OCI-M2 (cell line): ENCODE measurements around the gene RASD1.

ENCODE experiments used
- DNase-seq: peaks from one replicate; lab custom pipeline; 2025; ENCODE audit not compliant: unreplicated experiment; lab: John Stamatoyannopoulos, UW

RASD1 gene

DNA sequence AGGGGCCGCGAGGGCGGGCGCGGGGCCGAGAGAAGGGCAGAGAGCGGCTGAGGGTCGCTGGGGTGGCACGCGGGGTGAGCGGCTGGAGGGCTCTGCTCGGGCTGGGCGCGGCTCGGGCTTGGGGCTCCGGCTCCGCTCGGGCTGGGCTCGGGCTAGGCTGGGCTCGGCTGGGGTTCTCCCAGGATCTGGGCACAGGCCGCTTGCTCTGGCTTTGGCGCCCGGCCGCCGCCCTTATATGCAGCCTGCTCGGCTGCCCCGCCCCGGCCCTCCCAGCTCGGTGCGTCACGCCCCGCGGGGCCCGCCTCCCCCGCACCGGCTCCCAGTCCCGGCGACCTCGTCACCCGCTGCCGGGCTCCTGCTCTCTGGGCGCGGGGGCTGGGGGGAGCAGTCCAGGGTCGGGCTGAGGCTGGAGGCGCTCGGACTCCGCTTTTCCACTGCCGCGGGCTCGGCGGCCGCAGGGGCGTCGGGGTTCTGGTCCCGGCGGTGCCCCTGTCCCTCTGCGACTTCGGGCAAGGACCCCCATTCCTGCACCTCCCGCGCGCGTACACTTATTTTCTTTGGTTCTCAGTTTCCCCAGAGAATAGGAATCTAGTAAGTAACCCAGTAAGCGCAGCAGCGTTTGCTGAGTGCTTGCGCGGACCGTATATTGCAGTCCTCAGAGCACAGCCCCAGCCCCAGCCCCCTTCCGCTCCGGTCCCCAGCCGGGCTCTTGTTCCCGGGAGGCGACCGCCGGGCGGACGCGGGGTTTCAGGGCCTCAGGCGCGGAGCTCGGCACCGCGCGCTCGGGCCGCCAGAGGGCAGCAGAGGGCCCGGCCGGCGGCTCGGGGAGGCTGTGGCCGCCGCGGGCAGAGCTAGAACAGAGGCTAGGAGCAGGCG is at the start of gene RASD1:
Gene RASD1, minus strand, starts transcription at position 207 of the 876 bp plus-strand sequence. CDS start 214 bp downstream, outside the sequence.
- DNase-seq = no peak

- no peak for DNase-seq
Measured at GRCh38 chr17:17545984-17546383, 49.8 kb upstream of the RASD1 start.

DNA sequence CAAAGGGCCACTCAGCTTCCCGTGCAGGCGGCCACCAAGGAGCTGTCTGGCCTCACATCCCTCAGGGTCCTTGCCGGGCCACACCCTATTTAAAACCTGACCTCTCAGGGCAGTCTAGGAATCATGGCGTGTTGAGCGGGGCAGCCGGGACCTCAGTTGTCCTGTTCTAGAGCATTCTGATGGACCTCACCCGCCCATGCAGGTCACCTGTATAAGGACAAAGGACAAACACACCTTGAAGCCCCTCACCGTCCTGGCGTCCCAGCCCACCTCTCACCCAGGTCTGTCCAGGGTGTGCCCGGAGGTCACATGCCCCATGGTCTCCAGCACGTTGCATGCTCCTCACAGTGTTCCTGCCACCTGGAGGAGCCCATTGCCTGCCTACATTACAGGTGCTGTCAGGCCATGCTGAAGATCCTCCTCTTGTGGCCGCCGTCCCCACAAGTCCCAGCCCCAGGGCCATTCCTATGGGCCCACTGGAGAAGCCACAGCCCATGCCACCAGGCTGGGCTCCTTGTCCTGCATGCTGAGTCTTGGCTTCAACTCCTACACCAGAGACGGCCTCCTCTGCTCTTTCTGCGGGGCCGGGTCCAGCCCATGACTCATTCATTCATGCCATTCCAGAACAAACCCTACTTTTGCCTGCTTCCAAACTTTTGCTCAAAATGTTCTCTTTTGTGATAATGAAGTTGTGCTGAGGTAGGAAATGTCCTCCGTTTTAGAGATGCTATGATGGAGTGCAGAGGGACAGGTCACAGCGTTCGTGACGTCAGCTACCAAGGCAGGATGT is 49.0 kb upstream of the RASD1 start:
- no peak for DNase-seq

GRCh38 chr17:17542906-17543635 is 46.9 kb upstream of the RASD1 start:
- DNase-seq = no peak

GRCh38 chr17:17541640-17542001 is 45.4 kb upstream of the RASD1 start:
- no peak for DNase-seq

DNA sequence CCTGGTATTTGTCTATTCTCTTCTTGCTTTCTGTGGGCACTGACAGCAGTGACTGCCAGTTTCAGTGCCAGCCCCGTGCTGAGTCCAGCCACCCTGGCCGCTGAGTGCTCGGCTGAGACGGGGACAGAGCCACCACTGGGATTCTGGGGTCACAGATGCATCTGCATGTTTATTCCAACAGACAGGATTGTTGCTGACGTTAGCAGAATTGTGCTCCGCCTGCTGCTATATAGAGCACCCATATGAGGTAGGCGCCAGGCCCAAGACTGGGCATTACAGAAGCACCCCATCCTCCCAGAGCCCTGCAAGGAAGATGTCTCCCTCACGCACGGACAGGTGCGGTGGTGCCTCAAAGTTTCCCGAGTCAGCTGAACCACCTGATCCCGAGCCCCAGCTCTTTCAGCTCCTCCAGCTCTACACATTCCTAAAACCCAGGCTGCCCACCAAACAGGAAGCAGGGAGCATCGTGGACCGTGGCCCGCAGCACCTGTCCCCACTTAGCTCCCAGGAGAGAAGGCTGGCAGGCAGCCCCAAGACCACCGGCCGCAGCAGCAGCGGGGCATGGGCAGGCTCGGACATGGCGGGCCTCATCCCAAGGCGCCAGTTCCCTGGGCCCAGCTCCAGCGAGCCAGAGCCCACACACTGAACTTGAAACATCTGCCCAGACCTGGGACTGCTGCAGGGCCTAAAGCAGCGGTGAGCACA is 44.9 kb upstream of the RASD1 start:
- DNase-seq = no peak

- no peak for DNase-seq
Measured at GRCh38 chr17:17540278-17540906, 44.2 kb upstream of the RASD1 start.

- DNase-seq = no peak
Measured at GRCh38 chr17:17539591-17539990, 43.4 kb upstream of the RASD1 start.

- no peak for DNase-seq
Measured at GRCh38 chr17:17538417-17539391, 42.5 kb upstream of the RASD1 start.

GRCh38 chr17:17537311-17538099 is 41.3 kb upstream of the RASD1 start:
- no peak for DNase-seq

GRCh38 chr17:17536702-17537101 is 40.5 kb upstream of the RASD1 start:
- DNase-seq = no peak

- DNase-seq = no peak
Measured at GRCh38 chr17:17535957-17536356, 39.8 kb upstream of the RASD1 start.

- DNase-seq = no peak
Measured at GRCh38 chr17:17533901-17534441, 37.8 kb upstream of the RASD1 start.

- no peak for DNase-seq
Measured at GRCh38 chr17:17532991-17533390, 36.8 kb upstream of the RASD1 start.

DNA sequence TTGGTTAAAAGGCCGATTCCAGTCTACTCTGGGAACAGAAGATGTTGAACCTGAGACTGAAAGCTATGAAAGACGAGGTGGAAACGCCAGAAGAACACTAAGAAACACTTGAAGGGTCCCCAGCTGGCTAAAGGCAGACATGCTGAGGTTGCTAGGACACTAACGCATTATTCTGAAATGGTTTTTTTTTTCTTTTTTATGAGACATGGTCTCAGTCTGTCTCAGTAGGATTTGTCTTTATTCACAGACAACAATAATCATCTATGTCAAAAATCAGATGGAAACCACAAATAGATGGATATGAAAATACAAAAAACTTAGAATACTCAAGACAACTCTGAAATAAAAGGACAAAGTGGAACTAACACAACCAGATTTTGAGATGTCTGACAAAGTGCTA is 35.0 kb upstream of the RASD1 start:
- no peak for DNase-seq

DNA sequence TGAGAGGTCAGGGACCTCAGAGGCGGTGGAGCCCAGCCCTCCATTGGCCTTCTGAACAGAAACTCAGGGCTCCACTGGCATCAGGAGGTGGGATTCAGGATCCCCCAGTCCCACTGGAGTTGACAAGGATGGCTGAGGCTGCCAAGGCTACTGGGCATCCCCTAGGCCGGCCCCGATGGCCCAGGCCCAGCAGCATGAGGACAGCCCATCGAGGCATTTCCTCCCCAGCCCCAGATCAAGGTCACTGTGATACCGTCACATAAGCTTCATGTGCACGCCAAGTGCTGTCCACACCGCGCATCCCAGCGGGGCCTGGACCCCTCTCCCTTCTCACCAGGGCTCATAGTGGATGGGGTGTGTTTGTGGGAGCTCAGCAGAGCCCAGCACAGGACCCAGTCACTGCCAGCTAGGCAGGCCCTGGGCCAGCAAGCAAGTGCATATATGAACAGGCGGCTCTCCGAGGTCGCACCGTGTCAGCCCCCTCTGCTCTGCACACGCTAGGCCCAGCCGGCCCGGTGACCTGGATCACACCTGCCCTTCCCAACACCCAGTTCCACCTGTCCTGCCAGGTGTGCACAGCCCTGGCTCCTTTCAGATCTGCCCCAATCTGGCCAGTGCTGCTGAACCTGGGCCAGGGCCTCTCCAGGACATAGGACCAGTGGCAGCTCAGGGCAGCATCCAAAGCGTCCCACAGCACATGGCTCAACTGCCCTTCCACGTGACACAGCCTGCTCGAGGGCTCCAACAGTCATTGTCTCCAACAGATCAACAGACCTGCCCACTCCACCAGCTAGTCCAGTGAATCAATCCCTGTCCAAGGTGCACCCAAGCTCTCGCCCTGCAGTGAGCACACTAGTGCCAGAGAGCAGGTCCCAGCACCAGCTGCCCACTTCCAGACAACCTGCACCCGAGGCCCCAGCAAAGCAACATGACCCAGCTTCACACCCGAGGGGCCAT is 32.8 kb upstream of the RASD1 start:
- DNase-seq = no peak

DNA sequence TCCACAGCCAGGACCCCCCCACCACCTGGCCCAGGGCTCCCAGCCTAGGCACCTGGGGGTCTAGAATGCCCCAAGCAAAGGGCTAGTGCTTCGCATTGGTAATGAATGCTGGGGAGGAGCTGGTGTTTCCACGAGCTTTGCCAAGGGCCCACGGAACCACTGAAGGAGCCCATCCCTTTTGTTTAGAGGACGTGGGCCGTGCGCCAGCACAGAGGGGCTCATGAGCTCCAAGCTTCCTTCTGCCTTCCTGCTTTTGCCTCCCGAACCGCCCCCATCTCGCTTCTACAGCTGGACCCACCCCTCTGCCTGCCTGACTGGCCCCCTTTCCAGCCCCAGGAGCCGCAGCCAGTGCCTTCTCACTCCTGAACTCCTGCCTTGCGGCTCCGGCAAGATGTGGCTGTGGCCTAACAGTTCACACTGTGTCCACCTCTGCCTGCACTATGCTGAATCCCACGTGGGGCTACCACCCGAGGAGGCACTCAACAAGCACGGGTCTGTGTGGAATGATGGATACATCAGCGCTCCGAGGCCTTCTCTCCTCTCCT is 31.8 kb upstream of the RASD1 start:
- DNase-seq = no peak
